Activated naive CD4-positive, alpha-beta T cell treated with anti-CD3 and anti-CD28 coated beads for 36 hours (primary cell): ENCODE measurements around the gene HELZ2. TPM values are rescaled to one million over a fixed set of nuclear protein-coding genes. Genes with fewer than 3 reads are reported as not detected.

ENCODE experiments used
- CTCF ChIA-PET: fragments of 350-600 bp; sonication (Branson Sonifier 250); formaldehyde crosslinking; loops from one replicate; lab custom pipeline; 2021; ENCODE audit warnings: antibody characterized with exemption; lab: Charles Lee
- DNase-seq: peaks from one replicate; pipeline ENCODE4 v3.0.0-alpha.2; 2020
- H3K27ac Mint-ChIP-seq: one replicate; pipeline ENCODE4 v1.8.0; 2021; ENCODE audit warnings: mild to moderate bottlenecking, mixed read lengths
- H3K27me3 Mint-ChIP-seq: one replicate; pipeline ENCODE4 v1.8.0; 2021; ENCODE audit warnings: low read depth, mixed read lengths
- H3K36me3 Mint-ChIP-seq: one replicate; pipeline ENCODE4 v1.8.0; 2021; ENCODE audit warnings: low read depth, mixed read lengths
- H3K4me1 Mint-ChIP-seq: one replicate; pipeline ENCODE4 v1.8.0; 2021; ENCODE audit warnings: low read depth, mixed read lengths
- H3K4me3 Mint-ChIP-seq: one replicate; pipeline ENCODE4 v1.8.0; 2021; ENCODE audit warnings: mild to moderate bottlenecking, moderate library complexity, mixed read lengths
- H3K9me3 Mint-ChIP-seq: one replicate; pipeline ENCODE4 v1.8.0; 2021; ENCODE audit warnings: mixed read lengths
- intact Hi-C: fragments of 100-400 bp; cut with micrococcal nuclease; formaldehyde crosslinking; loops from one replicate; pipeline ENCODE4 v1.15.1; 2023
- total RNA-seq, 2 experiments: library from RNA; stranded (reverse); gene quantifications; one replicate each; pipeline ENCODE4 v1.2.3, GENCODE V29; 2021

The HELZ2 gene
- total RNA-seq, 2 experiments from 2014 or later, result 20.0 to 20.4 TPM

GRCh38 chr20:63546956-63547724 lies 26.9 kb downstream of the HELZ2 start:
- H3K4me3 Mint-ChIP-seq, result no peak overlapping the region
- CTCF ChIA-PET, result no interaction called here
- no peaks in the 10 kb centered on the region for H3K27me3 Mint-ChIP-seq
- DNase-seq, result no peak
- no peak overlapping the region for H3K27ac Mint-ChIP-seq
- intact Hi-C loops, result no loop called here
- no peaks in the 10 kb centered on the region for H3K9me3 Mint-ChIP-seq
- peaks cover 8% of the 10 kb centered on the region for H3K4me1 Mint-ChIP-seq
- H3K36me3 Mint-ChIP-seq, result no peaks in the 10 kb centered on the region

GRCh38 chr20:63546256-63546955 lies 27.6 kb downstream of the HELZ2 start:
- Mint-ChIP-seq H3K36me3 (no peaks in the 10 kb centered on the region), H3K4me1 (peaks cover 8% of the 10 kb centered on the region), H3K27me3 (no peaks in the 10 kb centered on the region), H3K27ac (no peak overlapping the region), H3K4me3 (no peak overlapping the region), H3K9me3 (no peaks in the 10 kb centered on the region)
- CTCF ChIA-PET, result no interaction called here
- no peak for DNase-seq
- intact Hi-C loops, result no loop called here

DNA sequence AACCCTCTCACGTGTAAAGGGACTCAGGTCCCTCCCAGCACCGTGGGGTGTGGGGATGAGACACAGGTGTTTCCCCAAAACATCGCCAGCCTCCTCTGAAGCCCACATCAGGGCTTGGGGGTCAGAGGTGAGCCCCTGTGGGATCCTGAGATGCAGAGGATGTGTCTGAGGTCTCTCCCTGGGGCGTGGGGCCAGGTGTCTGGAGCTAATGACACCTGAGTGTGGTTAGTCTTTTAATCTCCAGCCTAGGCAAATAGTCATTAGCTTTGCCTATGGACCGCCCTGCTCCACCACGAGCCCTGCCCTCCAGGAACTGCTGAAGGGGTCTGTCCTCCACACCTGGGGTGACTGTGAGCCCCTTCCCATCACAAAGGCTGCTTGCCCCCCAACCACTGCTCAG lies 28.2 kb downstream of the HELZ2 start:
- DNase-seq, result no peak
- Mint-ChIP-seq H3K4me3 (no peak overlapping the region), H3K27me3 (no peaks in the 10 kb centered on the region), H3K27ac (no peak overlapping the region), H3K4me1 (peaks cover 8% of the 10 kb centered on the region), H3K36me3 (no peaks in the 10 kb centered on the region), H3K9me3 (no peaks in the 10 kb centered on the region)
- intact Hi-C loops, result no loop called here
- CTCF ChIA-PET, result no interaction called here

- CTCF ChIA-PET, result no interaction called here
- no peaks in the 10 kb centered on the region for H3K9me3 Mint-ChIP-seq
- no peak overlapping the region for H3K4me3 Mint-ChIP-seq
- H3K27ac Mint-ChIP-seq, result no peak overlapping the region
- H3K4me1 Mint-ChIP-seq, result peaks cover 8% of the 10 kb centered on the region
- no peaks in the 10 kb centered on the region for H3K36me3 Mint-ChIP-seq
- intact Hi-C loops, result no loop called here
- no peak for DNase-seq
- H3K27me3 Mint-ChIP-seq, result no peaks in the 10 kb centered on the region
Measured at GRCh38 chr20:63544958-63545516, 29.0 kb downstream of the HELZ2 start.

DNA sequence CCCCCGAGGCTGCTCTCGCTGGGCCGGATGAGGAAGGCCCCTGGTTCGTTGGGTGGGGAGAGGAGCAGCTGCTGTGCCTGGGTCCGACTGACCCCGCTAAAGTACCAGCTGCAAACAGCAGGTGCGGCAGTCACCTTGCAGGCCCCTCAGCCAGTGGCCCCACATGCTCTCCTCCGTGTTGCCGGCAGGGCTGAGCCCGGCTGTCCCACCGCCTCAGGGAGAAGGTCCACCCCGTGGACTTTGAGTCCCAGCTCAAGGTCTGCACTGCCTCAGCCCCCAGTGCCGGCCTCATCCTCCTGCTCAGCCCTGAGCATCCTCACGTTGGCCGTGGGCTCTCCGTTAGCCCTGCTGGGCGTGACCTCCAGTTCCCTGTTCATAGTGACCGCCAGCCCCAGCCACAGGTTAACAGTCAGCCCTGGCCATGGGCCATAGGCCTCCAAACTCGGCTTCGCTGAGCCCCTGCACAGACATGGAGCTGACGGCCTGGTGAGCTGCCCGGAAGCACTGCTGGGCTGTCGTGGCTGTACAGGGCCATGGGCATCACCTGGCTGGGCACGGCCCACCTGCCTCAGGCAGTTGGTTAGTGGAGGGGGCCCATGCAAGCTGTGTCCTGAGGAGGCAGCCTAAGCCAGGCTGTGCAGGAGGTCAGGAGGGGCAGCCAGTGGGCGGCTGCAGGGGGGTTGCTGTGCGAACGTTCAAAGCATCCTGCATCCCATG lies 29.6 kb downstream of the HELZ2 start:
- CTCF ChIA-PET, result interaction anchor here (0.6 kb wide), 1 partner anchor 41 kb away, joined by 7 read pairs; no protein-coding TSS in a partner anchor
- H3K27me3 Mint-ChIP-seq, result no peaks in the 10 kb centered on the region
- no peak for DNase-seq
- H3K4me3 Mint-ChIP-seq, result no peak overlapping the region
- intact Hi-C loops, result no loop called here
- peaks cover 6% of the 10 kb centered on the region for H3K4me1 Mint-ChIP-seq
- H3K36me3 Mint-ChIP-seq, result no peaks in the 10 kb centered on the region
- no peaks in the 10 kb centered on the region for H3K9me3 Mint-ChIP-seq
- no peak overlapping the region for H3K27ac Mint-ChIP-seq

DNA sequence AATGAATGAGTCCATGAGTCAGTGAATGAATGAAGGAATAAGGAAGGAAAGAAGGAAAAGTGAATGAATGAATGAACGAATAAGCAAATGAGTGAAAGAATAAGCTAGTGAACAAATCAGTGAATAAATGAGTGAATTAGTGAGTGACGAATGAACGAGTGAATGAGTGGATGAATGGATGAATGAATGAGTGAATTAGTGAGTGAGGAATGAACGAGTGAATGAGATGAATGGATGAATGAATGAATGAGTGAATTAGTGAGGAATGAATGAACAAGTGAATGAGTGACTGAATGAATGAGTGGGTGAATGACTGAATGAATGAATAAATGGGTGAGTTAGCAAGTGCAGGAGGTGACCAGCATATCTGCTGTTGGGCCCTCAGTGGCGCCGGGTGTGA lies 30.3 kb downstream of the HELZ2 start:
- H3K27me3 Mint-ChIP-seq, result no peaks in the 10 kb centered on the region
- DNase-seq, result no peak
- peaks cover 4% of the 10 kb centered on the region for H3K4me1 Mint-ChIP-seq
- H3K36me3 Mint-ChIP-seq, result no peaks in the 10 kb centered on the region
- no peaks in the 10 kb centered on the region for H3K9me3 Mint-ChIP-seq
- intact Hi-C loops, result no loop called here
- H3K27ac Mint-ChIP-seq, result no peak overlapping the region
- CTCF ChIA-PET, result interaction anchor here (0.6 kb wide), 1 partner anchor 40 kb away, joined by 7 read pairs; no protein-coding TSS in a partner anchor
- no peak overlapping the region for H3K4me3 Mint-ChIP-seq

- Mint-ChIP-seq H3K27me3 (no peaks in the 10 kb centered on the region), H3K9me3 (no peaks in the 10 kb centered on the region), H3K4me1 (peaks cover 5% of the 10 kb centered on the region), H3K27ac (no peak overlapping the region), H3K4me3 (no peak overlapping the region), H3K36me3 (no peaks in the 10 kb centered on the region)
- CTCF ChIA-PET, result interaction anchor here (0.6 kb wide), 1 partner anchor 223 kb away, joined by 3 read pairs; no protein-coding TSS in a partner anchor
- DNase-seq, result no peak
- intact Hi-C loops, result no loop called here
Measured at GRCh38 chr20:63543131-63543530, 30.9 kb downstream of the HELZ2 start.

GRCh38 chr20:63542696-63543095 lies 31.3 kb downstream of the HELZ2 start:
- no peaks in the 10 kb centered on the region for H3K36me3 Mint-ChIP-seq
- no peak overlapping the region for H3K27ac Mint-ChIP-seq
- DNase-seq, result no peak
- peaks cover 7% of the 10 kb centered on the region for H3K4me1 Mint-ChIP-seq
- H3K27me3 Mint-ChIP-seq, result no peaks in the 10 kb centered on the region
- CTCF ChIA-PET, result interaction anchor here (0.6 kb wide), 1 partner anchor 224 kb away, joined by 3 read pairs; no protein-coding TSS in a partner anchor
- H3K4me3 Mint-ChIP-seq, result no peak overlapping the region
- H3K9me3 Mint-ChIP-seq, result no peaks in the 10 kb centered on the region
- intact Hi-C loops, result no loop called here

DNA sequence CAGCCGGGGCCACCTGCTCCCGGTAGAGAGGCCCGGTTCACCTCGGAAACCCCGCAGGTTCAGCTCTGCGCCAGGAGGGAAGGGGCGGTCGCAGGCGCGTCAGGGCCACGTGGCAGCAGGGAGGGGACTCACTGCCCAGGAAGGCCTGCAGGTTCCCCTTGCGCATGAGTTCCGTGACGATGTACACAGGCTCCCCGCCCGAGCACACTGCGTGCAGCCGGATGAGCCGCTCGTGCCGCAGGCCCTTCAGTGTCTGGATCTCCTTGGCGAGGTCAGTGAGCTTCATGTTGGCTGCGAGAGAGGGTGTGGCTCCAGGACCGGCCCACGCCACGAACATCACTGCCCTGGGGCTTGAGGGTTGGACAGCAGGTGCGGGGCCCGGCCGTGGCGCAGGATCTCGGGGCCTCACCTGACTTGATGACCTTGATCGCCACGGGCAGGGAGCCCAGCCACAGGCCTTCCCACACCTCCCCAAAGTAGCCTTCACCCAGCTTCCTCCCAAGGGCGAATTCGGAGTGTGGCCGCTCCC lies 31.9 kb downstream of the HELZ2 start:
- intact Hi-C loops, result no loop called here
- CTCF ChIA-PET, result no interaction called here
- H3K4me1 Mint-ChIP-seq, result peaks cover 9% of the 10 kb centered on the region
- H3K27me3 Mint-ChIP-seq, result no peaks in the 10 kb centered on the region
- H3K36me3 Mint-ChIP-seq, result no peaks in the 10 kb centered on the region
- no peak for DNase-seq
- no peak overlapping the region for H3K27ac Mint-ChIP-seq
- no peaks in the 10 kb centered on the region for H3K9me3 Mint-ChIP-seq
- no peak overlapping the region for H3K4me3 Mint-ChIP-seq

GRCh38 chr20:63541371-63541770 lies 32.7 kb downstream of the HELZ2 start:
- DNase-seq, result no peak
- Mint-ChIP-seq H3K27me3 (no peaks in the 10 kb centered on the region), H3K27ac (no peak overlapping the region), H3K4me1 (peaks cover 8% of the 10 kb centered on the region), H3K4me3 (no peak overlapping the region), H3K36me3 (no peaks in the 10 kb centered on the region), H3K9me3 (no peaks in the 10 kb centered on the region)
- intact Hi-C loops, result no loop called here
- CTCF ChIA-PET, result no interaction called here

DNA sequence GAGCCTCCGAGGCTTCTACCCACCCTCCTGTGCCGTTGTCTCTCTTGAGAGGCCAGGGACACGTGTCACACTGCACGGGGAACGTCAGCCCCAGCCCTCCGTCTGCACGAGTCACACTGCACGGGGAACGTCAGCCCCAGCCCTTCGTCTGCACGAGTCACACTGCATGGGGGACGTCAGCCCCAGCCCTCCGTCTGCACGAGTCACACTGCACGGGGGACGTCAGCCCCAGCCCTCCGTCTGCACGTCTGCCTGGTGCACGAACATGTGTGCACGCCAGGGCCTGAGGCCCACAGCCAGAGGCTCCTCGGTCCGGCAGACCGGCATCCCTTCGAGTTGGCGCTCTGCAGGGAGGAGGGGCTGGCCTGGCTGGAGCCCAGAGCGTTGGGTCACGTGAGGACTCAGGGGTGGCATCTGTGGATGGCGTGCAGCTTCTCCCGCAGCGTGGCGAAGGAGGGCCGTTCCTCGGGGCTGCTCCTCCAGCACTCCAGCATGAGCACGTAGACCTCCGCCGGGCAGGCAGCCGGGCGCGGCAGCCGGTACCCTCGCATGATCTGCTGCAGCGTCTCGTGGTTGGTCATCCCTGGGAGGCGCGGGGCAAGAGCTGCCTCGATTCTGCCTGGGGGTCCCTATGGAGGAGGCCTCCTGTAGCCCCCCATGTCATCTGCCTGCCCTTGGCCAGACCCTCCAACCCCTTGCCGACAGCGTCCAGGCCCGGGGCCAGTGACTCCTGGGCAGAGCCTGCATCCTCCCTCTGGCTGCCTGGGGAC lies 33.4 kb downstream of the HELZ2 start:
- CTCF ChIA-PET, result no interaction called here

More for the DNA sequence above, 33.4 kb downstream of the HELZ2 start:
- no peak for DNase-seq
- H3K27me3 Mint-ChIP-seq, result no peaks in the 10 kb centered on the region
- peaks cover 11% of the 10 kb centered on the region for H3K4me1 Mint-ChIP-seq
- H3K4me3 Mint-ChIP-seq, result no peak overlapping the region
- no peak overlapping the region for H3K27ac Mint-ChIP-seq
- no peaks in the 10 kb centered on the region for H3K9me3 Mint-ChIP-seq
- no peaks in the 10 kb centered on the region for H3K36me3 Mint-ChIP-seq
- intact Hi-C loops, result no loop called here
